ENCODE data around the gene CCDC196.

The CCDC196 gene
- total RNA-seq = 0 reads per million in 2 donors

- no peak for DNase-seq
Observed at GRCh38 chr14:66485910-66486421, at the start of gene CCDC196. Gene CCDC196, plus strand, starts transcription at chr14:66486371. Its CDS starts 132 bp downstream, at chr14:66486503.

- no peak for DNase-seq
Observed at GRCh38 chr14:66440801-66441200, 45.4 kb upstream of the CCDC196 start.

GRCh38 chr14:66442953-66443571, 43.1 kb upstream of the CCDC196 start:
- DNase-seq = no peak

GRCh38 chr14:66443785-66444184, 42.4 kb upstream of the CCDC196 start:
- DNase-seq = no peak

- no peak for DNase-seq
Observed at GRCh38 chr14:66444271-66444927, 41.8 kb upstream of the CCDC196 start.

- DNase-seq = no peak
Observed at GRCh38 chr14:66445936-66446335, 40.2 kb upstream of the CCDC196 start.

- no peak for DNase-seq
Observed at GRCh38 chr14:66453469-66453868, 32.7 kb upstream of the CCDC196 start.

GRCh38 chr14:66459603-66460002, 26.6 kb upstream of the CCDC196 start:
- DNase-seq = no peak

- no peak for DNase-seq
Observed at GRCh38 chr14:66464261-66464660, 21.9 kb upstream of the CCDC196 start.

- no peak for DNase-seq
Observed at GRCh38 chr14:66468778-66469367, 17.3 kb upstream of the CCDC196 start.

GRCh38 chr14:66471584-66471983, 14.6 kb upstream of the CCDC196 start:
- no peak for DNase-seq

GRCh38 chr14:66472251-66472650, 13.9 kb upstream of the CCDC196 start:
- no peak for DNase-seq

- DNase-seq = no peak
Observed at GRCh38 chr14:66473223-66473622, 12.9 kb upstream of the CCDC196 start.

- no peak for DNase-seq
Observed at GRCh38 chr14:66476964-66477363, 9.2 kb upstream of the CCDC196 start.

- DNase-seq = no peak
Observed at GRCh38 chr14:66477567-66477966, 8.6 kb upstream of the CCDC196 start.

- DNase-seq = no peak
Observed at GRCh38 chr14:66482873-66483272, 3.3 kb upstream of the CCDC196 start.

- DNase-seq = no peak
Observed at GRCh38 chr14:66483322-66483721, 2.8 kb upstream of the CCDC196 start.

- no peak for DNase-seq
Observed at GRCh38 chr14:66485029-66485428, 1.1 kb upstream of the CCDC196 start.

GRCh38 chr14:66487164-66487563, 993 bp downstream of the CCDC196 start:
- DNase-seq = no peak

GRCh38 chr14:66490143-66491111, 4.3 kb downstream of the CCDC196 start:
- no peak for DNase-seq

GRCh38 chr14:66493750-66494149, 7.6 kb downstream of the CCDC196 start:
- DNase-seq = no peak

GRCh38 chr14:66495218-66496098, 9.3 kb downstream of the CCDC196 start:
- no peak for DNase-seq

Measured in activated gamma-delta T cell (primary cell).